ENCODE results near the gene FXYD1. TPM values are rescaled to one million over a fixed set of nuclear protein-coding genes. Genes with fewer than 3 reads are reported as not detected.

The FXYD1 gene
- total and polyA plus RNA-seq, 4 donors = 18.7 to 146 (median 71.5) TPM

DNA sequence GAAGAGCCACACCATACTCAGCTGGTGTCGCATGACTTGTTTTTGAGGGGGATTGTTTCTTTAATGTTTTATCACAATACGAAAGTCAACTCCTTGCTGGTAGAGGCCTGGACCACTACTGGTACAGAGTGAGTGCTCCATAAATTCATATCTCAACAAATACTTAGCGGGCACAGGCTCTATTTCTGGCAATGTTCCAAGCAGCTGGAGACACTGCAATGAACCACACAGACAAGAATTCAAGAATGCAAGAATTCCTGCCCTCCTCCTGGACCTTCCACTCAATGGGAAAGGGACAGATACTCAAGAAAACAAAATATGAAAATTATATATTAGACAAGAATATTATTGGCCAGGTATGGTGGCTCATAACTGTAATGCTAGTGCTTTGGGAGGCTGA is 10.8 kb downstream of the FXYD1 start:
- 90% methylated on average over 3 of the region's 3 CpGs for WGBS
- H3K27ac ChIP-seq (ENCODE audit: low read depth in 1 of 2, low read length in 2 of 2) = no peak overlapping the region
- peaks cover 0 to 15% (median 5%) of the 10 kb centered on the region in 4 donors for H3K4me1 ChIP-seq (ENCODE audit: control insufficient read depth in 4 of 4, insufficient read depth in 4 of 4, low read length in 3 of 4)
- no peak overlapping the region for H3K4me3 ChIP-seq (ENCODE audit: low read depth in 1 of 3, low read length in 3 of 3)
- peaks cover 0 to 2% (median 0%) of the 10 kb centered on the region in 4 donors for H3K27me3 ChIP-seq (ENCODE audit: control insufficient read depth in 4 of 4, insufficient read depth in 4 of 4, low read length in 3 of 4)
- TF ChIP-seq GABPA (IDR thresholded peaks at IDR 0.05 in 1 of 2, conservative IDR thresholded peaks at IDR 0.05 in 1 of 2) (no peak), HNF4A (conservative IDR thresholded peaks at IDR 0.05) (no peak), HNF4G (IDR thresholded peaks at IDR 0.05) (no peak), JUND (IDR thresholded peaks at IDR 0.05) (no peak), FOXA2 (IDR thresholded peaks at IDR 0.05) (no peak), RXRA (IDR thresholded peaks at IDR 0.05) (no peak), FOXA1 (IDR thresholded peaks at IDR 0.05) (no peak), REST (IDR thresholded peaks at IDR 0.05) (no peak), RAD21 (IDR thresholded peaks at IDR 0.05) (no peak), SP1 (IDR thresholded peaks at IDR 0.05) (no peak), ATF3 (IDR thresholded peaks at IDR 0.05) (no peak), TAF1 (conservative IDR thresholded peaks at IDR 0.05) (no peak), YY1 (IDR thresholded peaks at IDR 0.05) (no peak), NR2F2 (IDR thresholded peaks at IDR 0.05) (no peak), EGR1 (IDR thresholded peaks at IDR 0.05; ENCODE audit: low read depth in 2 of 2) (no peak)
- TF ChIP-seq, protein P1, sequence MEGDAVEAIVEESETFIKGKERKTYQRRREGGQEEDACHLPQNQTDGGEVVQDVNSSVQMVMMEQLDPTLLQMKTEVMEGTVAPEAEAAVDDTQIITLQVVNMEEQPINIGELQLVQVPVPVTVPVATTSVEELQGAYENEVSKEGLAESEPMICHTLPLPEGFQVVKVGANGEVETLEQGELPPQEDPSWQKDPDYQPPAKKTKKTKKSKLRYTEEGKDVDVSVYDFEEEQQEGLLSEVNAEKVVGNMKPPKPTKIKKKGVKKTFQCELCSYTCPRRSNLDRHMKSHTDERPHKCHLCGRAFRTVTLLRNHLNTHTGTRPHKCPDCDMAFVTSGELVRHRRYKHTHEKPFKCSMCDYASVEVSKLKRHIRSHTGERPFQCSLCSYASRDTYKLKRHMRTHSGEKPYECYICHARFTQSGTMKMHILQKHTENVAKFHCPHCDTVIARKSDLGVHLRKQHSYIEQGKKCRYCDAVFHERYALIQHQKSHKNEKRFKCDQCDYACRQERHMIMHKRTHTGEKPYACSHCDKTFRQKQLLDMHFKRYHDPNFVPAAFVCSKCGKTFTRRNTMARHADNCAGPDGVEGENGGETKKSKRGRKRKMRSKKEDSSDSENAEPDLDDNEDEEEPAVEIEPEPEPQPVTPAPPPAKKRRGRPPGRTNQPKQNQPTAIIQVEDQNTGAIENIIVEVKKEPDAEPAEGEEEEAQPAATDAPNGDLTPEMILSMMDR (IDR thresholded peaks at IDR 0.05; ENCODE audit: low read depth, low read length, missing input control) = no peak
- TF ChIP-seq, protein P2, sequence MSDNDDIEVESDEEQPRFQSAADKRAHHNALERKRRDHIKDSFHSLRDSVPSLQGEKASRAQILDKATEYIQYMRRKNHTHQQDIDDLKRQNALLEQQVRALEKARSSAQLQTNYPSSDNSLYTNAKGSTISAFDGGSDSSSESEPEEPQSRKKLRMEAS (IDR thresholded peaks at IDR 0.05) = no peak
- TF ChIP-seq, protein P3, sequence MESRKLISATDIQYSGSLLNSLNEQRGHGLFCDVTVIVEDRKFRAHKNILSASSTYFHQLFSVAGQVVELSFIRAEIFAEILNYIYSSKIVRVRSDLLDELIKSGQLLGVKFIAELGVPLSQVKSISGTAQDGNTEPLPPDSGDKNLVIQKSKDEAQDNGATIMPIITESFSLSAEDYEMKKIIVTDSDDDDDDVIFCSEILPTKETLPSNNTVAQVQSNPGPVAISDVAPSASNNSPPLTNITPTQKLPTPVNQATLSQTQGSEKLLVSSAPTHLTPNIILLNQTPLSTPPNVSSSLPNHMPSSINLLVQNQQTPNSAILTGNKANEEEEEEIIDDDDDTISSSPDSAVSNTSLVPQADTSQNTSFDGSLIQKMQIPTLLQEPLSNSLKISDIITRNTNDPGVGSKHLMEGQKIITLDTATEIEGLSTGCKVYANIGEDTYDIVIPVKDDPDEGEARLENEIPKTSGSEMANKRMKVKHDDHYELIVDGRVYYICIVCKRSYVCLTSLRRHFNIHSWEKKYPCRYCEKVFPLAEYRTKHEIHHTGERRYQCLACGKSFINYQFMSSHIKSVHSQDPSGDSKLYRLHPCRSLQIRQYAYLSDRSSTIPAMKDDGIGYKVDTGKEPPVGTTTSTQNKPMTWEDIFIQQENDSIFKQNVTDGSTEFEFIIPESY (IDR thresholded peaks at IDR 0.05) = no peak
- H3K36me3 ChIP-seq (ENCODE audit: control insufficient read depth in 4 of 4, insufficient read depth in 3 of 4, low read depth in 1 of 4, low read length in 3 of 4) = no peaks in the 10 kb centered on the region
- H3K9ac ChIP-seq (ENCODE audit: low read depth in 1 of 2, low read length in 2 of 2) = no peak overlapping the region
- no peak for DNase-seq (ENCODE audit: low spot score)
- no peaks in the 10 kb centered on the region for H3K9me3 ChIP-seq (ENCODE audit: control insufficient read depth in 4 of 4, low read length in 3 of 4)
